ENCODE results near the gene CHAF1A. TPM values are rescaled to one million over a fixed set of nuclear protein-coding genes. Genes with fewer than 3 reads are reported as not detected.
A peak's percentile ranks its signal among the peaks of the same experiment; 100 is the strongest.

CHAF1A gene
- total and polyA plus RNA-seq, 2 donors (not counting 1 experiment from before 2014, with no cell fraction given), result 5.9 TPM

GRCh38 chr19:4390017-4390566 is 12.3 kb upstream of the CHAF1A start:
- H4K20me1 ChIP-seq (ENCODE audit: control insufficient read depth, extremely low read depth, insufficient read depth, low read length), result no peaks in the 10 kb centered on the region

GRCh38 chr19:4390567-4391305 is 11.7 kb upstream of the CHAF1A start:
- H3K4me1 ChIP-seq (ENCODE audit: control insufficient read depth, extremely low read depth, insufficient read depth, low read length), result peaks cover 37% of the 10 kb centered on the region
- no peak overlapping the region for H2AFZ ChIP-seq (ENCODE audit: low read length)
- peak; percentile 23 to 58 for DNase-seq (ENCODE audit: low read depth in 2 of 2)
- no peaks in the 10 kb centered on the region for H3K27me3 ChIP-seq (ENCODE audit: control insufficient read depth, insufficient read depth, low read length)
- peak overlapping the region in 2 of 4 experiments; percentile 6 to 18 for H3K4me3 ChIP-seq (replicated peaks in 1 of 4; ENCODE audit: control extremely low read depth in 1 of 4, insufficient read depth in 1 of 4, low read depth in 3 of 4, low read length in 4 of 4)
- peak overlapping the region; percentile 86 for H3K27ac ChIP-seq (ENCODE audit: insufficient read depth, low read length)
- TF ChIP-seq, protein P1, sequence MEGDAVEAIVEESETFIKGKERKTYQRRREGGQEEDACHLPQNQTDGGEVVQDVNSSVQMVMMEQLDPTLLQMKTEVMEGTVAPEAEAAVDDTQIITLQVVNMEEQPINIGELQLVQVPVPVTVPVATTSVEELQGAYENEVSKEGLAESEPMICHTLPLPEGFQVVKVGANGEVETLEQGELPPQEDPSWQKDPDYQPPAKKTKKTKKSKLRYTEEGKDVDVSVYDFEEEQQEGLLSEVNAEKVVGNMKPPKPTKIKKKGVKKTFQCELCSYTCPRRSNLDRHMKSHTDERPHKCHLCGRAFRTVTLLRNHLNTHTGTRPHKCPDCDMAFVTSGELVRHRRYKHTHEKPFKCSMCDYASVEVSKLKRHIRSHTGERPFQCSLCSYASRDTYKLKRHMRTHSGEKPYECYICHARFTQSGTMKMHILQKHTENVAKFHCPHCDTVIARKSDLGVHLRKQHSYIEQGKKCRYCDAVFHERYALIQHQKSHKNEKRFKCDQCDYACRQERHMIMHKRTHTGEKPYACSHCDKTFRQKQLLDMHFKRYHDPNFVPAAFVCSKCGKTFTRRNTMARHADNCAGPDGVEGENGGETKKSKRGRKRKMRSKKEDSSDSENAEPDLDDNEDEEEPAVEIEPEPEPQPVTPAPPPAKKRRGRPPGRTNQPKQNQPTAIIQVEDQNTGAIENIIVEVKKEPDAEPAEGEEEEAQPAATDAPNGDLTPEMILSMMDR (conservative IDR thresholded peaks at IDR 0.05 in 1 of 2, IDR thresholded peaks at IDR 0.05 in 1 of 2; ENCODE audit: low read depth in 1 of 2, low read length in 2 of 2), result no peak
- TF ChIP-seq EZH2 (IDR thresholded peaks at IDR 0.05; ENCODE audit: low read length, missing control alignments), result no peak
- H3K9ac ChIP-seq (ENCODE audit: insufficient read depth, low read length), result no peak overlapping the region
- peak overlapping the region; percentile 73 for H3K4me2 ChIP-seq (ENCODE audit: extremely low read depth, insufficient read depth, low read length)
- no peaks in the 10 kb centered on the region for H3K9me3 ChIP-seq (ENCODE audit: control insufficient read depth, insufficient read depth, low read depth, low read length)
- peaks cover 6% of the 10 kb centered on the region for H3K36me3 ChIP-seq (ENCODE audit: control insufficient read depth, insufficient read depth, low read length)
- H4K20me1 ChIP-seq (ENCODE audit: control insufficient read depth, extremely low read depth, insufficient read depth, low read length), result no peaks in the 10 kb centered on the region
- peaks cover 93% of the 10 kb centered on the region for H3K79me2 ChIP-seq (ENCODE audit: control insufficient read depth, insufficient read depth, low read length)

More at GRCh38 chr19:4390017-4390566, 12.3 kb upstream of the CHAF1A start:
- H3K27ac ChIP-seq (ENCODE audit: insufficient read depth, low read length), result peak overlapping the region; percentile 86
- TF ChIP-seq EZH2 (IDR thresholded peaks at IDR 0.05; ENCODE audit: low read length, missing control alignments), result no peak
- TF ChIP-seq, protein P1 (conservative IDR thresholded peaks at IDR 0.05 in 1 of 2, IDR thresholded peaks at IDR 0.05 in 1 of 2; ENCODE audit: low read depth in 1 of 2, low read length in 2 of 2), result no peak
- no peak overlapping the region for H2AFZ ChIP-seq (ENCODE audit: low read length)
- H3K4me3 ChIP-seq (replicated peaks in 1 of 4; ENCODE audit: control extremely low read depth in 1 of 4, insufficient read depth in 1 of 4, low read depth in 3 of 4, low read length in 4 of 4), result peak overlapping the region in 2 of 4 experiments; percentile 6 to 18
- H3K9me3 ChIP-seq (ENCODE audit: control insufficient read depth, insufficient read depth, low read depth, low read length), result no peaks in the 10 kb centered on the region
- no peaks in the 10 kb centered on the region for H3K27me3 ChIP-seq (ENCODE audit: control insufficient read depth, insufficient read depth, low read length)
- no peak overlapping the region for H3K9ac ChIP-seq (ENCODE audit: insufficient read depth, low read length)
- peak overlapping the region; percentile 73 for H3K4me2 ChIP-seq (ENCODE audit: extremely low read depth, insufficient read depth, low read length)
- peaks cover 95% of the 10 kb centered on the region for H3K79me2 ChIP-seq (ENCODE audit: control insufficient read depth, insufficient read depth, low read length)
- peaks cover 37% of the 10 kb centered on the region for H3K4me1 ChIP-seq (ENCODE audit: control insufficient read depth, extremely low read depth, insufficient read depth, low read length)
- peak; percentile 59 to 61 for DNase-seq (ENCODE audit: low read depth in 2 of 2)
- H3K36me3 ChIP-seq (ENCODE audit: control insufficient read depth, insufficient read depth, low read length), result peaks cover 3% of the 10 kb centered on the region

GRCh38 chr19:4391306-4391693 is 11.1 kb upstream of the CHAF1A start:
- no peaks in the 10 kb centered on the region for H4K20me1 ChIP-seq (ENCODE audit: control insufficient read depth, extremely low read depth, insufficient read depth, low read length)
- DNase-seq (ENCODE audit: low read depth in 2 of 2), result peak in 1 of 2 donors; percentile 32
- TF ChIP-seq EZH2 (IDR thresholded peaks at IDR 0.05; ENCODE audit: low read length, missing control alignments), result no peak
- TF ChIP-seq, protein P1 (conservative IDR thresholded peaks at IDR 0.05 in 1 of 2, IDR thresholded peaks at IDR 0.05 in 1 of 2; ENCODE audit: low read depth in 1 of 2, low read length in 2 of 2), result no peak
- peak overlapping the region; percentile 86 for H3K27ac ChIP-seq (ENCODE audit: insufficient read depth, low read length)
- peaks cover 37% of the 10 kb centered on the region for H3K4me1 ChIP-seq (ENCODE audit: control insufficient read depth, extremely low read depth, insufficient read depth, low read length)
- peak overlapping the region in 3 of 4 experiments; percentile 9 to 30 (median 24) for H3K4me3 ChIP-seq (replicated peaks in 1 of 4; ENCODE audit: control extremely low read depth in 1 of 4, insufficient read depth in 1 of 4, low read depth in 3 of 4, low read length in 4 of 4)
- peaks cover 94% of the 10 kb centered on the region for H3K79me2 ChIP-seq (ENCODE audit: control insufficient read depth, insufficient read depth, low read length)
- H3K36me3 ChIP-seq (ENCODE audit: control insufficient read depth, insufficient read depth, low read length), result peaks cover 6% of the 10 kb centered on the region
- peak overlapping the region; percentile 73 for H3K4me2 ChIP-seq (ENCODE audit: extremely low read depth, insufficient read depth, low read length)
- no peaks in the 10 kb centered on the region for H3K27me3 ChIP-seq (ENCODE audit: control insufficient read depth, insufficient read depth, low read length)
- H3K9ac ChIP-seq (ENCODE audit: insufficient read depth, low read length), result no peak overlapping the region
- H2AFZ ChIP-seq (ENCODE audit: low read length), result no peak overlapping the region
- H3K9me3 ChIP-seq (ENCODE audit: control insufficient read depth, insufficient read depth, low read depth, low read length), result no peaks in the 10 kb centered on the region
